ENCODE measurements around the gene PTGIS. TPM values are rescaled to one million over a fixed set of nuclear protein-coding genes. Genes with fewer than 3 reads are reported as not detected.
A peak's percentile ranks its signal among the peaks of the same experiment; 100 is the strongest.

Gene PTGIS
- total RNA-seq, 6 experiments from 2014 or later = 0.05 TPM; not detected in 5

- Mint-ChIP-seq H3K4me3 (no peak overlapping the region), H3K9me3 (peaks cover 13% of the 10 kb centered on the region), H3K36me3 (ENCODE audit: low read depth) (no peaks in the 10 kb centered on the region), H3K27me3 (ENCODE audit: insufficient read depth) (peaks cover 16% of the 10 kb centered on the region), H3K4me1 (ENCODE audit: low read depth) (no peaks in the 10 kb centered on the region), H3K27ac (no peak overlapping the region)
- no peak for TF ChIP-seq CTCF (IDR thresholded peaks at IDR 0.05)
- no peak for DNase-seq
Measured at GRCh38 chr20:49540687-49541435, 27.1 kb downstream of the PTGIS start.

DNA sequence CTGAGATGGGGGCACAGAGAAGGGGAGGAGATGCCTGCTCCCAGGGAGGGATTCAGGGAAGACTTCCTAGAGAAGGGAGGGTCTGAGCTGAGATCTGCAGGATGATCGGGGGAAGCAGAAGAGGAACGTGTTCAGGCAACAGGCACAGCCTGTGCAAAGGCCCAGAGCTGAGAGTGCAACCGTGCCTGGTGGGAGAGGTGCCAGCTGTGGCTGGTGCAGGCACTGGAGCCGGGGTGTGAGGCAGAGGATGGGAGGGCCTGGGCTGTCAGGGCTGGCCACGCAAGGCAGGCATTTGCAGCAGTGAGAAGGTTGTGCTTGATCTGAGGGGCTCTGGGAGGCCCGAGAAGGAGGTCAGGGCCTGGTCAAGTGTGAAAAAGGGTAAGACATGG is 27.7 kb downstream of the PTGIS start:
- Mint-ChIP-seq H3K9me3 (peaks cover 7% of the 10 kb centered on the region), H3K36me3 (ENCODE audit: low read depth) (no peaks in the 10 kb centered on the region), H3K4me3 (no peak overlapping the region), H3K27me3 (ENCODE audit: insufficient read depth) (peaks cover 14% of the 10 kb centered on the region), H3K4me1 (ENCODE audit: low read depth) (no peaks in the 10 kb centered on the region), H3K27ac (no peak overlapping the region)
- no peak for DNase-seq
- no peak for TF ChIP-seq CTCF (IDR thresholded peaks at IDR 0.05)

GRCh38 chr20:49539481-49540231 is 28.3 kb downstream of the PTGIS start:
- Mint-ChIP-seq H3K27me3 (ENCODE audit: insufficient read depth) (peaks cover 12% of the 10 kb centered on the region), H3K4me3 (no peak overlapping the region), H3K4me1 (ENCODE audit: low read depth) (no peaks in the 10 kb centered on the region), H3K27ac (no peak overlapping the region), H3K36me3 (ENCODE audit: low read depth) (no peaks in the 10 kb centered on the region), H3K9me3 (0 out of 2 replicates have a peak, but pooled peaks cover 4% of the 10 kb centered on the region)
- no peak for TF ChIP-seq CTCF (IDR thresholded peaks at IDR 0.05)
- no peak for DNase-seq

DNA sequence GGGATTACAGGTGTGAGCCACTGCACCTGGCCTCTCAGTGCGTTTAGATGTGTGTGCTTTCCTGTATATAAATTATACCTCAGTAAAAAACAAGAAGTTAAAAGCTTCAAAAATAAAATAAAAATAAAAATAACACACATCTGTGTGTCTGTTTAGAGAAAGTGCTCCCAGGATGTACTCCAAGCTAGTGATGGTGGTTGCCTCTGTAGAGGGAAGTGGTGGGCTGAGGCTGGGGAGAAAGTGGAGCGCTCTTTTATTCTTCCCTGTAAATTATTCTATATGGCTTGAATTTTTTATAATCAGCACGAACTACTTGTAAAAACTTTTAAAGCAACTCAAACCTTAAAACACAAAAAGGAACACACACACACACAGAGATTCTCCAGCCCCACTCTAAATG is 29.0 kb downstream of the PTGIS start:
- Mint-ChIP-seq H3K36me3 (ENCODE audit: low read depth) (no peaks in the 10 kb centered on the region), H3K4me1 (ENCODE audit: low read depth) (no peaks in the 10 kb centered on the region), H3K9me3 (no peaks in the 10 kb centered on the region), H3K27ac (no peak overlapping the region), H3K4me3 (no peak overlapping the region), H3K27me3 (ENCODE audit: insufficient read depth) (peaks cover 8% of the 10 kb centered on the region)
- no peak for TF ChIP-seq CTCF (IDR thresholded peaks at IDR 0.05)
- DNase-seq = no peak

- Mint-ChIP-seq H3K36me3 (ENCODE audit: low read depth) (no peaks in the 10 kb centered on the region), H3K27ac (no peak overlapping the region), H3K9me3 (no peaks in the 10 kb centered on the region), H3K4me3 (no peak overlapping the region), H3K4me1 (ENCODE audit: low read depth) (no peaks in the 10 kb centered on the region), H3K27me3 (ENCODE audit: insufficient read depth) (peaks cover 16% of the 10 kb centered on the region)
- TF ChIP-seq CTCF (IDR thresholded peaks at IDR 0.05) = peak; percentile 89
- DNase-seq = peak; percentile 41
Measured at GRCh38 chr20:49534255-49534712, 33.7 kb downstream of the PTGIS start.

Measured in HFFc6 (cell line).